Caki2 (cell line): Measurements from ENCODE around the gene PARP1. TPM values are rescaled to one million over a fixed set of nuclear protein-coding genes. Genes with fewer than 3 reads are reported as not detected.

Source experiments
- DNase-seq: peaks from one replicate; pipeline ENCODE4 v3.0.0-alpha.2; 2015; ENCODE audit warnings: low read depth
- in situ Hi-C: cut with HindIII; loops from 2 replicates; pipeline ENCODE4 v1.10.0; 2016; ENCODE audit warnings: low sequenced_read_pairs, low pct_unique_long_range_greater_than_20kb, mixed read lengths
- total RNA-seq: library from RNA; depleted of rRNA; stranded (reverse); fragments of >200 nt; shearing (Covaris generic); gene quantifications from 2 replicates; pipeline ENCODE4 v1.2.3, GENCODE V29; 2014; ENCODE audit warnings: low replicate concordance

Gene PARP1
- total RNA-seq, 1 experiment from 2014 or later: 179 TPM

- in situ Hi-C loops: no loop called here
- no peak for DNase-seq
Measured at GRCh38 chr1:226414098-226414698, 6.3 kb upstream of the PARP1 start.

DNA sequence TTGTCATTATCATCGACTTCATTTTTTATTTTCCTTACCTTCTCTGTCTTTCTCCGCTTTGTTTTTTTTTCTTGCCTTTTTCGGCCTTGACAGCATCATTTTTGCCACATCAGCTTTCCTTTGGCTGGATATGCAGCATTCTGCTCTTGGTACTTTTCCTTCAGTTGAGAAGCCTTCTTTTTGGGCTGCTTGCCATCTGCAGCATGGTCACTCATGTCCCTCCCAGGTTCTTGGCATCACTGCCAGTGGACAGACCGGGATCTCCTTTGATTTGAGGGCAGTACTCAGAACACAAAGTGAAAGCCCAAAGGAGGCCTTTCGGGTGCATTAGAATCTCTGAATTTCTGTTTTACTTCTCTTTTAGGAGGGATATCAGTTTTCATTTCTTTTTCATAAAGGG is 3.7 kb upstream of the PARP1 start:
- in situ Hi-C loops: no loop called here

GRCh38 chr1:226410958-226411357 is 3.1 kb upstream of the PARP1 start:
- in situ Hi-C loops: no loop called here
- DNase-seq: no peak

More for the DNA sequence above, 3.7 kb upstream of the PARP1 start:
- DNase-seq: no peak

GRCh38 chr1:226409392-226409791 is 1.5 kb upstream of the PARP1 start:
- DNase-seq: no peak
- in situ Hi-C loops: no loop called here

DNA sequence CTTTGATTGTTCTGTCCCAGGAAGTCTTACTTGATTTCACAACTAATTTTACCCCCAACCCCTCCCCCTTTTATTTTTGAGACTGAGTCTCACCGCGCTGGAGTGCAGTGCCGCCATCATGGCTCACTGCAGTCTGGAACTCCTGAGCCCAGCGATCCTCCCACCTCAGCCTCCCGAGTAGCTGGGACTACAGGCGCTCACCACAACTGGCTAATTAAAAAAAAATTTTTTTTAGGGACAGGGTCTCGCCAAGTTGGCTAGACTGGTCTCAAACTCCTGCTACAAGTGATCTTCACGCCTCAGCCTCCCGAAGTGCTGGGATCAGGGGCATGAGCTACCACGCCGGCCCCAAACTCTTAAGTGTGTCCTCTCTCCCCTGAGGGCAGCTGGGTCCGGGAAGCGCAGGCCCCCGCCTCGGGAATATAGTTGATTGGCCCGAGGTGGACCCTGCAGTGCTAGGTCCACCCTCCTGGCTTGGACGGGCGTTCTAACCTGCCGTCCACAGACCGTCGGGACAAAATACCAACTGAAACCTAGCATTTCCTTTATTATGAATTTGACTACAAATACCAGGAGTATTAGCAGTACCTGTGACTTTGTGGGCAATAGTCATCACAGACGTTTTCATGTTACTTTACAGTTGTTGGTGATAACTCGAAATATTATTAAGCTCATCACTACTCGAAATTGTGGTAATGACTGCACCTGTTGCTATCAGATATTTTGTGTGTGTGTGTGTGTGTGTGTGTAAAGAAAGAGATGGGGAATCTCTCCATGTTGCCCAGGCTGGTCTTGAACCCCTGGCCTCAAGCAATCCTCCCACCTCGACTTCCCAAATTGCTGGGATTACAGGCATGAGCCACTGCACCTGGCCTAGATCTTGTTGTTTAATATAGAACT is 642 bp upstream of the PARP1 start:
- DNase-seq: no peak
- in situ Hi-C loops: no loop called here

- no peak for DNase-seq
- in situ Hi-C loops: no loop called here
Measured at GRCh38 chr1:226407199-226407496, 745 bp downstream of the PARP1 start.

GRCh38 chr1:226406401-226406881 is 1.5 kb downstream of the PARP1 start:
- DNase-seq: peak; percentile 25
- in situ Hi-C loops: no loop called here

DNA sequence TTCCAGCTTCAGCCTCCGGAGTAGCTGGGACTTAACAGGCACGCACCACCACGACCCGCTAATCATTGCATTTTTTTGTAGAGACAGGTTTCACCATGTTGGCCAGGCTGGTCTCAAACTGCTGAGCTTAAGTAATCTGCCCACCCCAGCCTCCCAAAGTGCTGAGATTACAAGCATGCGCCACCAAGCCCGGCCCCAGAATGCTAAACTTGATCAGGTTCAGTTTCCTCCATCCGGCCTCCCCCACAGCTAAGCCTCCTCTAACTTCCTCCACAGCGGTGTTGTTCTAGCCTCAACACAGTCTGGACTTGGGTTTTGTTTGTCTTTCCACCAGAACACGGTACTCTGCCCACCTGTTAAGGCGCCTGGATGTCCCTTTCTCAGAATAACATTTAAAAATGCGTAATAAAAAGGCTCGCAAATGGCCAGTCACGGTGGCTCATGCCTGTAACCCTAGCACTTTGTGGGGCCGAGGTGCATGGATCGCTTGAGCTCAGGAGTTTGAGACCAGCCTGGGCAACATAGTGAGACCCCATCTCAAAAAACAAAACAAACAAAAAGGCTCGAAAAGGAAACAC is 2.4 kb downstream of the PARP1 start:
- in situ Hi-C loops: no loop called here
- DNase-seq: no peak

DNA sequence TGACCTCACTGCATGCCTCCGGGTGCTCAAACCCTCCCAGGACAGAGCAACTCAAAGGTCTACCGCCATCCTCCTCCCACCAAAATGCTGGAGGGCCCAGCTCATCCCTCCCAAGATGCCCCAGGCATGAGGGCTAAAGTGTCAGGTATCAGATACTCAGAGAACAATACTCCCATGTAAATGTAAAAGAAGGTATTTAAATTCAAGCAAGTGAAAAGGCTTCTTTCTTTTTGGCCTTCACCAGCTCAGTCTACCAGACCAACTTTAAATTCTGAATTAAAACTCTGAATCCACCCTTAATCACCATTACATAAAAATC is 3.0 kb downstream of the PARP1 start:
- no peak for DNase-seq
- in situ Hi-C loops: no loop called here

DNA sequence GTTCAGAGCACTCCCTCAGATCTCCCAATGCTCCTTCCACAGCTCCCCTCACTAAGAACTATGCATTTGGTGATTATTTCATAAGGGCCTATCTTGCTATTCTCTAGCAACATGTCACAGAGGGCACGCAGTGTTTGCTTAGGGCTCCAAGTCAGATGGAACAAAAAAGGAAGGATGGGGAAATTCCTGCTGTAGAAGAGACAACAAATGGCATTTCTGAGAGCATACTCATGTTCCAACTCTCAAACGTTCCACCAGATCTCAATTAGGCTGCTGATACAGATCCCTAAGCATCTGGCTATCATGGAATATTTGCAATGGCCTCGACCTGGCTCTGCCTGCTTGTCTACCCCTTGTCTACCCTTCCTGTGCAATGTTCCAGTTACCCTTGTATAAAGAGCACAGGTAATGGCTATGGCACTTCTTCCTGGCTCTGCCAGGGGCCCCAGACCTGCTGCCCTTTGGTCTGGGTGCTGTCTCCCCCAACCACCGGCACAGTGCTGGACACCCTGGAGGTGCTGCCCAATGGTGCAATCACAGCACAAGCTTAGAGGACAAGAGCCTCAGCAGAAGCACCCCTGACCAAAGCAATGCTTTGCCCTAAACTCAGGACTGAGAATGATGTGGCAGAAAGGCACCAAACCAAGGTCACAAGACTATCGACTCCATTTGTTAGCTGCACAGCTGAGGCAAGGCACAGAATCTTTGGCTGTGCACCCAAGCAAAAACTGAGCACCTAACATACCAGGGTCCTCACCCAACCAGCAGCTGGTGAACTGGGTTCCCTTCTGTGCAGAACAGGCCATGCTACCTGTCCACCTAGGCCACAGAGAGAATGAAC is 3.6 kb downstream of the PARP1 start:
- no peak for DNase-seq
- in situ Hi-C loops: no loop called here

GRCh38 chr1:226403201-226404034 is 4.5 kb downstream of the PARP1 start:
- in situ Hi-C loops: no loop called here
- peak; percentile 76 for DNase-seq

GRCh38 chr1:226402739-226403165 is 5.1 kb downstream of the PARP1 start:
- in situ Hi-C loops: no loop called here
- no peak for DNase-seq

DNA sequence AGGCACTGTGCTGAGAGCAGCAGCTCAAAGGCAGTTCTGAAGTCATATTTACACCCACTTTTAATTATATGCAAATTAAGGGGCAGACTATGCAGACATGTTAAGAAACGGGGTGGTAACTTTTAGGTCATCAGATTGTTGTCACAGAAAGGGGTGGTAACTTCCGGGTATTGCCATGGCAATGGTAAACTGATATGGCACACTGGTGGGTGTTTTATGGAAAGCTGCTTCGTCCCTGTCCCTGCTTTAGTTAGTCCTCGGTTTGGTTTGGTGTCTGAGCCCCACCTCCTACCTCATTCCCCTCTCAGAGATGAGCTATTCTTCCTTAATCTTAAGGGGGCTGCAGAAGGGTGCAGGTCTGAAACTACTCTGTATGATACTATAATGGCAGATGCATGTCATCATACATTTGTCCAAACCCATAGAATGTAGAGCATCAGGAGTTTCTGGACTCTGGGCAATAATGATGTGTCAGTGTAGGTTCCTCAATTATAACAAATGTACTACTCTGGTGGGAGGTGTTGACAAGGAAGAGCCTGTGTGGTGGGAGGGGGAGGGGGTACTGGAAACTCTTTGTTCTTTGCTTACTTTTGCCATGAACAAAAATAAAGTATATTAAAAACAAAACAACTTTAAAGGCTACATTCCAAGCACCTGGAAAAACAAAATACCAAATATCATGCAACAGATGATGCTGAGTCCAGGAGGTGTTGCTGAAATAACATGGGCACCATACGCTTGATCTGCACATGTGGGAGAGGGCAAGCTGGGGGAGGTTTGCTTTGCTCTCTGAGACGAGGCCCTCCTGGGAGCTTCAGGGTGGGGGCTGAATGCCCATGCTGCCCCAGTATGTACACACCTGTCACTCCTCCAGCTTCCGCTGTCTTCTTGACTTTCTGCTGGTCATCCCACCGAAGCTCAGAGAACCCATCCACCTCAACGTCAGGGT is 6.3 kb downstream of the PARP1 start:
- no peak for DNase-seq
- in situ Hi-C loops: no loop called here

DNA sequence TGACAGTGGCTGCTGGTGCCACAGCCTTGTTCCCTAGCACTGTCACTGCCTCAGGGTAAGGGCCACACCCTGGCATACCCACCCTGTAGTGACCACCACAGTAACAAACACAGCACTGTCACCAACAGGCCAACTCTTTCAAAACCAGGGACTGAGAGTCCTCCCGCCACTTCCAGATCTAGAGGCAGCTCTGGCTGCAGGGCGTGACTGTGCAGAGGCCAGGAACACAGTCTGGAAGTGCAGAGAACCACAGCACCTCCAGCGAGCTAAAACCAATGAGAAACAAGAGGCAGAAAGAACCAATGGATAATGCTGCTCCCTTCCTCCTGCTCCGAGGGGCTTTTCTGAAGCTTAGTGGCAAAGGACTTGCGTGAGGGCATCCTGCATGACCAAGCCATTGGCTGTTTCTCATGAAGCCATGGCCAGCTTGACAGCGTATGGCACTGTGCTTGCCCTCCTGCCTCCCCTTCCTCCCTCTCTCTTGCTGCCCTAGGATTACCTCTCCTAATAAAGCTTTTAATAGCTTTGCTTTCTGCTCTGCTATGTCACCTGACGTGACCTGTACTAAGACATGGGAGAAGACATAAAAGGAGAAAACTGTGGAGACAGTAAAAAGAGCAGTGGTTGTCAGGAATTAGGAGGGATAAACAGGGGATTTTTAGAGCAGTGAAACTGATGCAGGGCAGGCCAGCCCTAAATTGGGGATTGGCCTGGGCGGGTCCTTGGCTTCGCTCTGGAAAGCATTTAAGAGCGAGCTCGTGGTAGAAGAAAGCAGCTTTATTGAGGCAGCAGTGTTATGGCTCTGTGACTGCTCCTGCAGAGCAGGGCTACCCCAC is 7.2 kb downstream of the PARP1 start:
- in situ Hi-C loops: no loop called here
- no peak for DNase-seq

GRCh38 chr1:226397955-226398636 is 9.8 kb downstream of the PARP1 start:
- in situ Hi-C loops: no loop called here
- DNase-seq: no peak
